HG03457 (cell line): ENCODE results near the gene NPEPPS.
"Not testable (repeated sequence)": the region's sequence is repeated elsewhere in the genome, so short reads cannot be mapped to it uniquely, and the experiment has no call there.

Experiments
- ATAC-seq: cut with Tn5 transposase; IDR thresholded peaks from one replicate; pipeline ENCODE4 v1.9.1; 2021; ENCODE audit warnings: moderate number of reproducible peaks; ENCODE audit not compliant: unreplicated experiment

Gene NPEPPS

DNA sequence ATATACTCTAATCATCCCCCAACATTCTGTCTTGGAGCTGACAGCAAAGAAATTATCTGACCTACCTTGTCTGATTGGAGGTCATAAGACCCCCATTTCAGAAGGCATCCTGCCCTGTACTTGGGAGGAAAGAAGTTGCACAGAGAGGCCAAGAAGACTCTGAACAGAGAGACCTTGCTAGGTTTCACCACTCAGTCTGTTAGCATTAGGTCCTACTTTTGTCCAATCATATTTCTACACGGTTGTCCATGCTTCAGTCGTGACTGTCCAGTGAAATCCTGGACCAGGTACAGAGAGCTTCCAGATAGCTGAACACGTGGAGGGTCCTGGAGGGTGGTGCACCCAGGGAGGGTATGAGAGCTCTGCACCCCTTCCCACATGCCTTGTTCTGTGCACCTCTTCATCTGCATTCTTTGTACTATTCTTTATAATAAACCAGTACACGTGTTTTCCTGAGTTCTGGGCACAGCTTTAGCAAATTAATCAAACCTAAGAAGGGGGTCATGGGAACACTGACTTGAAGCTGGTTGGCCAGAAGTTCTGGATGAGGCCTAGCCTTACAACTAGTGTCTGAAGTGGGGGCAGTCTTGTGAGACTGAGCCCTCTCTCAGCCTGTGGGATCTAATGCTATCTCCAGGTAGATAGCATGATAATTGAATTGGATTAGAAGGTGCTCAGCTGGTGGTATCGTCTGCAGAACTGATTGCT lies 30.9 kb downstream of the NPEPPS start:
- not testable (repeated sequence) for ATAC-seq

DNA sequence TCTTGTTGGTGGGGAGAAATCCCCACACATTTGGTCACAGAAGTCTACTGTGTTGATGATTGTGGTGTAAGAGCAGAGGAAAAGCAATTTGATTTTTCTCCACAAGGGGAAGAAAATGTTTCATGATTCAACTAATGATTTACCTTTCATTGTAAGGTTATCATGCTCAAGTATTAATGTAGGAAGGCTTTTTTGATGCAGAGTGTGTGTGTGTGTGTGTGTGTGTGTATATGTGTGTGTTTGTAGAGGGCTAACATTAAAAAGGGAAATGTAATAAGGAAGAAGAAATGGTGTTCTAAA lies 31.4 kb downstream of the NPEPPS start:
- ATAC-seq, result not testable (repeated sequence)

DNA sequence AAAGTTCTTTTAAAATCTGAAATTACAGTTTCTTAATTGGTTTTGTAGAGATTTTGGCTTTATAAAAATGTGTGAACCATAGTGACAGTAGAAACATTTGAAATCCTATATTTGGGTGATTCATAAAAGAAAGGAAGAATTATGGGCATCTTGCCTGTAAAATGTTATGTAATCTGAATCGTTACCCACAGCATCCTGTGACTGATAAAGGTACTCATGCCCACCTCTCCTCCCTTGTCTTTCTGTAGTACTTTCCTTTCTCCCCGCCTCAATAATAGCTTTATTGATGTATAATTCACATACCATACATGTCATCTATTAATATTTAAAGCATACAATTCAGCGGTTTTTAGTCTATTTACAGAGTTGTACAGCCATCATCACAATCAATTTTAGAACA lies 36.4 kb downstream of the NPEPPS start:
- ATAC-seq, result not testable (repeated sequence)

DNA sequence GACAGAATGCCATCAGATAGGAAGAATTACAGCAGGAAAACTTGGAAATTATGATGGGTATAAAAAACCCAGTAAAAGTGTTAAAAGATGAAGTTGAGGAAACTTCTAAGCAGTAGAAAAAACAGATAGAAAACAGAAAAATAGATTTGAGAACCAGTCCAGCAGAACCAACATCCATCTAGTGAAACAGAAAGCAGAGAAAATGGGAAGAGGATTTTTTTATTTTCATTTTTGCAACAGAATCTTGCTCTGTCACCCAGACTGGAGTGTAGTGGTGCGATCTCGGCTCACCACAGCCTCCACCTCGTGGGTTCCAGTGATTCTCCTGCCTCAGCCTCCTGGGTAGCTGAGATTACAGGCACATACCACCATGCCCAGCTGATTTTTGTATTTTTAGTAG lies 41.7 kb downstream of the NPEPPS start:
- not testable (repeated sequence) for ATAC-seq

DNA sequence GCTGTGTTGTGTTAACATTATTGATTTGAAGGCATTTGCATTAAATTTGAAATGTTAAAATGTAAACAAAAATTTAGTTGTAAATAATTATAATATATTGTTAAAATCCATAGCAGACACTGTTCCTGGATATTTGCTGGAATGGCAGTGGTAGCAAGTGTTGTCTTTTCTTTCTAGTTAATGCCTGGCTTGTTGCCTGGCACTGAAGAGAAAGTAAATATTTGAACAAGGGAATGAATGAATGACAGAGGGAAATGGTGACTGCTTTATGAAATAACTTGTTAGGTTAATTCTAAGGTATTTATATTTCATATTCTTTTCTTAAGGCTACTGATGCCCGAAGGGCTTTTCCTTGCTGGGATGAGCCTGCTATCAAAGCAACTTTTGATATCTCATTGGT lies 51.5 kb downstream of the NPEPPS start:
- ATAC-seq, result not testable (repeated sequence)

DNA sequence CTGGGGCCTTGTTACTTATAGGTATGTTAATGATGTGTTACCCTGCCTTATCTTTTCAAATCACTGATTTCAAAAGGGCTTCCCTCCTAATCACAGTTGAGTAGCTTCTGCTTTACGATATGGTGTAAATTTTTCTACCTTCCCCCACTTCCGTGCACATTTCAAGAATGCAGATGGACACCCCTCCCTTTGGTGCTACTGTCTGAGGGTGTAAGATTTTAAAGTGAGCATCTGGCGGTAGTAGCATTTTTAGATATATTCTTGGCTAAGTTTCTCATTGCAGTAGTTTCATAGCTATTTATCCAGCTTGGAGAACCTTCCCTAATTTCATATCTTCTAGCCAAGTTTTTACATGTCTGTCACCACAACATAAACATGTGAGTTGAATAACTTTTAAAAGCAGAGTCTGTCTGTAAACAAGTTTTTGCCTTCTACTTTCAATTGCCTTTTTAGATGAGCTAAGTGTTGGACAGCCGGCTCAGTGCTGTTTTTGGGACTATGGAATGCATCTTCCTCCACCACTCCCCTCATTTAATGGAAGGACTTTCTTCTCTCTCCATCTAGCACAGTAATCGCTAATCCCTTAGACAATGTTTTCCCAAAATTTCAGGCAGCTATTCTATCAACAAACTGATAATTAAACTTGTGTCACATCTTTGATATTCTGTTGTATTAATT lies 55.6 kb downstream of the NPEPPS start:
- not testable (repeated sequence) for ATAC-seq

DNA sequence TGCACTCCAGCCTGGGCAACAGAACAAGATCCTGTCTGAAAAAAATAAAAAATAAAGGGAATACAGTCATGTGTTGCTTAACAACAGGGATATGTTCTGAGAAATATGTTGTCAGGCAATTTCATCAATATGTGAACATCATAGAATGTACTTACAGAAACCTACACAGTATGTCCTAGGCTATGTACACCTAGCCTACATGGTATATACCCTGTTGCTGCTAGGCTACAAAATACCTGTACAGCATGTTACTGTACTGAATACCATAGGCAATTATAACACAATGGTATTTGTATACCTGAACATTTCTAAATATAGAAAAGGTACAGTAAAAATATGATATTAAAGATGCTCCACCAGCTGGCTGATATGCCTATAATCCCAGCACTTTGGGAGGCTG lies 62.6 kb downstream of the NPEPPS start:
- not testable (repeated sequence) for ATAC-seq

DNA sequence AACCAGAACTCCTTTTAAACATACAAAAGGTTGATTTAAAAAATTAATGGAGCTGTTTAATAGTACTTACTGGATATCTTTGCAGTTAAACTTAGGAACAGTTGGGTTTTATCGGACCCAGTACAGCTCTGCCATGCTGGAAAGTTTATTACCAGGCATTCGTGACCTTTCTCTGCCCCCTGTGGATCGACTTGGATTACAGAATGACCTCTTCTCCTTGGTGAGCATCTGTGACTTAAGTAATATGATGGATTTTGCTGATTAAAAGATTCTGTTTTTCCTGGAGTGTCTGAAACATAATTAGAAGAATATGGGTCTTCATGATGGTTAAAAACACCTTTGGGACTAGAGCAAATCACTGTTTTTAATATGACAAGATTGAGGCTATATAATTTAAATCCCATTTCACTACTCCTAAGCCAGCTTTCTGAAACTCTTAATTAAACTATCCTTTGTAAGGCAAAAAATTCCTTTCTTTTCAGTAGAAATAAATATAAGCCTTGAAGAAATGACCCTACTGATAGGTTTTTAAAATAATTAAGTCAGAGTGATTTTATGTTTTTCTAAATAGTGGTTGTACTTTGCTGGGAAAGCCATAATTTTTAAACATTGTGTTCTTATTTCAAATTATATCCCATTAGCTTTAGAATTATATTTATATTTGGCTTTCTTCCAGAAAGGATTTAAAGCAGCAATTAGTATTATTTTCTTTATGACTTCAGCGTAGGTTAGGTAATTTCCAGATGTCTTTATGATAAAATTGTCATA lies 73.1 kb downstream of the NPEPPS start:
- no peak for ATAC-seq

DNA sequence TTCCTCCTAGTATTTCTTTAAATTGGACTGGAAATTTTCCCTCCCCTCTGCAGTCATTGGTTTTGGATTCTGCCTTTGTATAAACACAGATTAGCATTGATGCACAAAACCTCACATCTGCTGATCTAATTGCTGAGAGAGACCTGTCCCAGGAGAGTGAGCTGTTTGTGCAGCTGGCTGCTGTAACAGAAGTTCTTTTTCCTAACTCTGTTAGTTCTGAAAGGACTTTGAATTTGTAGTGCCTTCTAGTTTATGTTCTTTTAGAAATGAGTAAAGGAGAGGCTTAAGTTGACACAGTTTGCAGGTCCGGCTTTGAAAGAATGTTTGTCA lies 73.7 kb downstream of the NPEPPS start:
- ATAC-seq, result no peak

DNA sequence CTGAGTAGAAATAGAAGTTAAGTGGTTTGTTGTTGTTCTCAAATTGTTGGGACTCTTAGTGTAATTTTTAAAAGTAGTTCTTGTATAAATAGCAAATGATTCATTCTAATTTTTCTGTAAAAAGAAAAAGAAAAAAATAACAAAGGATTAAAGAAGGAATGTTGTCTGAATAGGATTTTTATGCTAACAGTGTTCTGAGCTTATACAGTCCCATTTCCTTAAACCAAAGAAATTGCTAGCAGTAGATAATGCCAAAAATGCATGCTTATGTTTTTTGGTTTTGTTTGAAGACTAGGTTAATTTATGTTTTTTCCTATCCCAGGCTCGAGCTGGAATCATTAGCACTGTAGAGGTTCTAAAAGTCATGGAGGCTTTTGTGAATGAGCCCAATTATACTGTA lies 74.1 kb downstream of the NPEPPS start:
- ATAC-seq, result no peak

DNA sequence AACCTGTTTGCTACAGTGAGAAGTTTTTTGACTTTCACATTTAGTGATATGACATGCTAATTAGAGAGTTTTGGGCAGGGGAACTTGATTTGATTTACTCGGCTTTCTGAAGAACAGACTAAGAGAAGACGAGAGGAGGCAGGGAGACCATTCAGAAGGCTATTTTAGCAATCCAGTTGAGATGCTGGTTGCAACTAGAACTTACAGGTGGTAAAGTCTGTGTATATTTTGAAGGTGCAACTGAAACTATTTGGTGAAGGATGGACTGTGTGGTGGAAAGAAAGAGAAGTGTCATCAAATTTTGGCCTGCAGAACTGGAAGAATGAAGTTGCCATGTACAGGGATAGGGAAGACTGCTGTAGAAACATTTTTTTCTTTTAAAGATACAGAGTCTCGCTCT lies 76.6 kb downstream of the NPEPPS start:
- ATAC-seq, result no peak

DNA sequence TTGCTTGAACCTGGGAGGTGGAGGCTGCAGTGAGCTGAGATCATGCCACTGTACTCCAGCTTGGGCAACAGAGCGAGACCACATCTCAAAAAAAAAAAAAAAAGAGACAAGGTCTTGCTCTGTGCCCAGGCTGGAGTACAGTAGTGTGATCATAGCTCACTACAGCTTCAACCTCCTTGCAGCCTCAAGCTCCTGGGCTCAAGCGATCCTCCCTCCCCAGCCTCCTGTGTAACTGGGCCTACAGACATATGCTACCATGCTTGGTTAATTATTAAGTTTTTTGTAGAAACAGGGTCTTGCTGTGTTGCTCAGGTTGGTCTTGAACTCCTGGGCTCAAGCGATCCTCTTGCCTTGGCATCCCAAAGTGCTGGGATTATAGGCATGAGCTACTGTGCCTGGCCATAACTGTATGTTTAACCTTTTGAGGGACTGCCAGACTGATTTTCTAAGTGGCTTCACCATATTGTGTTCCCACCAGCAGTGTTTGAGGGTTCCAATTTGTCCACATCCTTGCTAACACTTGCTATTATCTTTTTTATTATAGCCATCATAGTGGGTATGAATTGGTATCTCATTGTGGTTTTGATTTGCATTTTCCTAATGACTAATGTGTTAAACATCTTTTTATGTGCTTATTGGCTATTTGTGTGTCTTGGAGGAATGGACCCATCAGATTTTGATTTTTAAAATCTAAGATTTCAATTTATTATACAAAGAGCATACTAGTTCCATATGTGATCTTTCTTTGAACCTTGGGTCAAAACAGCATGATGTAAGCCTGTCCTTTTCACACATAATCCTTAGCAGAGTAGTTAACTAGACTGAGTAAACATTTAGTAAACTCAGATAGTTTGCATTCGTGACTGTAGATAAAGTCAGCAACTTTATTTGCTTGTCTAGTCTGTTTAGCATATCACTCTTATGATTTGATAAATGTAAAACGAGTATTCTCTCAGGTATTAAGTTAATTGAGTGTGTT lies 80.8 kb downstream of the NPEPPS start:
- ATAC-seq, result no peak

DNA sequence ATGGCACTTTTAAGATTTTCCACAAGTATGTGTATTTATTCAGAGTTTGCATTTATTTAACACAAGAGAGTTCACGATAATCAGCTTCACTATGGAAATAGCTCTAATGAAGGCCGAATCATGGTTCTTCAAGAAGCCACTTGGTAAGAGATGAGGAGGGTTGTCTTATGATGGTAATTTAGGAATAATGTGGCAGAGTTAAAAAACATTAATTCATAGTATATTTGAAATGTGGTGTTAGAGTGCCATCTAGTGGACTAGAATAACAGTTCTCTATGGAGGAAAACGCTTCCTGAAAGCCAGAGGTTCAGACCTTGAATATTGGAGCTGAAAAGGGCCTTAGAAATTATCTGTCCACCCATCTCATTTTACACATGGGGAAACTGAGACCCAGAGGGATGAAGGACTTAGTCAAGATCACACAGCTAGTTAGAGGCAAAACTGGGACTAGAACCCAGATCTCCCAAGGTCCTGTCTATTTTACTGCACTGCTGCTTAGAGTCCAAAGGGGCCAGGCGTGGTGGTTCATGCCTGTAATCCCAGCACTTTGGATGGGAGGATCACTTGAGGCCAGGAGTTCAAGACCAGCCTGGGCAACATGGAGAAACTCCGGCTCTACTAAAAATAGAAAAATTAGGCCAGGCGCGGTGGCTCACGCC lies 85.0 kb downstream of the NPEPPS start:
- no peak for ATAC-seq

DNA sequence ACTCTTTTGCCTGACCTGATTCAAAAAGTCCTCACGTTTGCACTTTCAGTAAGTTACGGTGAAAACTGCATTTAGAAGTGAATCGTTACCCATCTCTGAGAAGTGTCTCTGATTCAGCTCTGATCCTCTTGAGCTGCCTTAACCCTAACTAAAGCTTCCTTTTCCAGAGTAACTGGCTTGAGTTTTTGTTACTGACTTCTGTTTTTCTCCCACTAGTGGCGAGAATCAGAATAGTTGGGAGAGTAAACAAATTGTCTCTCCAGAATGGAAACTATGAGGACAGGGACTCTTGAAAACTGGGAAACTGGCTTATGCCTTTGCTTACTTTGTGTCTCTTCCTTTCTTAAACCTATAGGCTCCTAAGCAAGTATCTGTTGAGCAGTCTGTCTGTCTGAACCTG lies 87.5 kb downstream of the NPEPPS start:
- no peak for ATAC-seq

DNA sequence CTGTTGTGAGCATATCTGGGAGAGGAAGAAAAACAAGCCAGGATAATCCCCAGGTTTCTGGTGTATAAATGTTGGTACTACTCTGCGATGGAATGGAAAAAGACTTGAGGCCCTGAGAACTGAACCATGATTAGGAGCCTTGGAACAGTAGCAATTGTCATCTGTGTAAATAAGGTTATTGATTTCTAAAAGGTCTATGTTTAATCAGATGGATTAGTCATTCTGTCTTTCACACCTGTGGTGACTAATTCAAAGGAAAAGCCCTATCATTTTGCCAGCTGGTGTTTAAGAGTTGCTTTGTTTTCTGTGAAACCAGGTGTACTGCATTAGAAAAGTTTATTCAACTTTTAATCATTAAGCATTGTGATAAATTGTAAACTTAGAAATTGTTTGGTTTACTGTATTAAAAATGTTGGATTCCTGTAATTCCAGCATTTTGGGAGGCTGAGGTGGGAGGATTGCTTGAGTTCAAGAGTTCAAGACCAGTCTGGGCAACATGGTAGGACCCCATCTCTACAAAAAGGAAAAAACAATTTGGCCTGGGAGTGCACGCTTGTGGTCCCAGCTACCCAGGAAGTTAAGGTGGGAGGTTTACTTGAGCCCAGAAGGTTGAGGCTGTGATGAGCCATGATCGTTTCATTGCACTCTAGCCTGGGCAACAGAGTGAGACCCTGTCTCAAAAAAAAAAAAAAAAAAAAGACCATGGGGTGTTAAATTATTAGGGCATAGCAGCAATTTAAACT lies 89.8 kb downstream of the NPEPPS start:
- no peak for ATAC-seq

DNA sequence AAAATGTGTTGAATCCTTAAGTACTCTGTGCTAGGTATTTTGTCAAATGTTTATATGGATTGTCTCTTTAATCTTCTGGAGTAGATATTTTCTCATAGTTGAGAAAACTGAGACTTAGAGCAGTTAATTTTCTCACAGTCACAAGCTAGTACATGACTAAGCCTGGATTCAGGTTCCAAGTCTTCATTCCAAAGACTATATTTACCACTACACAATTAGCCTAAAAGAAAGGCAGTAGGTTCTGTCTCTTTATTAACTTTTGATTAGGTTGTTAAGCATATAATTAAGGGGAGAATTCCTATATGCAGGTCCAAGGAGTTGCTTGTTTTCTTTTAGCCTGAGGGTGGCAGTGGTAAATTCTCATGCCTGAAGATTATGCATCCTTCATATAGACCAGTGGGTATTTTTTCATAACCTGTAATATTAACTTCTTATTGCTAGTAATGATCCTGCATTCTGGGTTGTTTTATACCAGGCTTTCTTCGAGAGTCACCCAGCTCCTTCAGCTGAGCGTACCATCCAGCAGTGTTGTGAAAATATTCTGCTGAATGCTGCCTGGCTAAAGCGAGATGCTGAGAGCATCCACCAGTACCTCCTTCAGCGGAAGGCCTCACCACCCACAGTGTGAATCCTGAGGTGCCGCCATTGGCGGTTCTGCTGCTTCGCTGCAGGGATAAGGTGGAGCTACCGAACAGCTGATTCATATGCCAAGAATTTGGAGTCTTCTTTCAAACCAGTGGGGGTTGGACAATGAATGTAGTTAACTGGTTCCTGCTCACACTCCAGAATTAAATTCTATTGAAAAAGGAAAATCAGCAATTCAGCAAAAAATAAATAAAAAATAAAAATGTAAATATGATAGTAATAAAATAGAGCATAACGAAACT lies 90.6 kb downstream of the NPEPPS start:
- ATAC-seq, result no peak

DNA sequence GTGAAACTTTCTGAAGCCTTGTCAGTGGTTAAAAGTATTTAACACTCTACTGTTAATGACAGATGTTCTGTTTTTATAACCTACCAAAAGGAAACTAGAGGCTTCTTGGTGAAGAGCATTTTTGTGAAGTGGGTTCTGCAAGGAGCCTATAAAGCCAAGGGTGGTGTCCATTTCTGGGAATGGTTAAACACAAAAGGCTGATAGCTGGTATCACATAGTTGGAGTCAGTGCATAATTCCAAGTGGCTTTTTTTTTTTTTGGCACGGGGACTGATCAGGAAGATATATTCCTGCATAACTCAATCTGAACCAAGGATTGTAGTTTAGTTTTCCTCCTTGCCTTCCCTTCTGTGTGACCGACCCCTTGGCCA lies 91.3 kb downstream of the NPEPPS start:
- no peak for ATAC-seq

DNA sequence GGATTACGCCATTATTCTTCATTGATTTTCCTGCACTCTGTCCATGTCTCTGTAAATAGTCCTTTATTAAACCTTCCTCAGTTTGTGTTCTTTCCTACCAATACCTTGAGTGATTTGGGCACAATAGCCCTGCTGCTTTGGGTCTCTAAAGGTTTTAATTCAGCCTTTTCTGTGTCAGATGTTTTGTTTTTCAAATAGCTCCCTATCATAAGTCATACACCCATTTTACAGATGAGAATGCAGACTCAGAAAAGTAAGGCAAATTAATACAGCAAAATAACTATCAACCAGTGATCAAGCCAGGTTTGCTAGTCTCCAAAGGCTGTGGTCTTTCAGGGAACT lies 93.8 kb downstream of the NPEPPS start:
- ATAC-seq, result no peak

DNA sequence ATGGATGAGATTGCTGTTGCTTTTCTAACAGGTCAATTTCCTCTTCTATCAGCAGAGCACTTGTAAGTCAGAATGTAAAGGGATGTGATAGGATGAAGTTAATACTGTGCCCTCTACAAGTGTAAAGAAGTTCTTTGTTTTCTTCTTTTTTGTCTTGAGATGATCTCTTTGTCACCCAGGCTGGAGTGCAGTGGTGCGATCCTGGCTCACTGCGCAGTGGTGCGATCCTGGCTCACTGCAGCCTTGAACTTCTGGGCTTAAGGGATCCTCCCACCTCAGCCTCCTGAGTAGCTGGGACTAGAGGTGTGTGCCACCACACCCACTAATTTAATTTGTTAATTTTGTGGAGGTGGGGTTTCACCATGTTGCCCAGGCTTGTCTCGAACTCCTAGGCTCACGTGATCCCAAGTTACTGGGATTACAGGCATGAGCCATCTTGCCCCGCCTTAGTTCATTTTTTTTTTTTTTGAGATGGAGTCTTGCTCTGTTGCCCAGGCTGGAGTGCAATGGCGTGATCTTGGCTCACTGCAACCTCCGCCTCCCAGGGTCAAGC lies 97.2 kb downstream of the NPEPPS start:
- ATAC-seq, result no peak
